Measurements from ENCODE around the gene CDH3. TPM values are rescaled to one million over a fixed set of nuclear protein-coding genes. Genes with fewer than 3 reads are reported as not detected.

CDH3 gene
- polyA plus RNA-seq, 1 donor (not counting 4 experiments of a cell fraction or from before 2014, with no cell fraction given) = 366 TPM

GRCh38 chr16:68664297-68664696, 19.2 kb downstream of the CDH3 start:
- Histone ChIP-seq H3K9me1 (ENCODE audit: control insufficient read depth, extremely low read depth, insufficient read depth, low read length) (peaks cover 3% of the 10 kb centered on the region), H3K4me3 (ENCODE audit: control insufficient read depth in 2 of 3, extremely low read depth in 1 of 3, insufficient read depth in 2 of 3, low read depth in 1 of 3, low read length in 3 of 3) (no peak overlapping the region), H3K4me1 (ENCODE audit: control insufficient read depth, extremely low read depth, insufficient read depth, low read length) (peaks cover 82% of the 10 kb centered on the region), H3K9ac (ENCODE audit: control insufficient read depth, extremely low read depth, insufficient read depth, low read length) (peak overlapping the region; percentile 74), H3K4me2 (ENCODE audit: control insufficient read depth, extremely low read depth, insufficient read depth, low read depth, low read length) (peak overlapping the region; percentile 48), H3K79me2 (ENCODE audit: control insufficient read depth, insufficient read depth, low read length) (peaks cover 61% of the 10 kb centered on the region), H4K20me1 (ENCODE audit: control insufficient read depth, extremely low read depth, insufficient read depth, low read length) (no peaks in the 10 kb centered on the region), H3K36me3 (ENCODE audit: control insufficient read depth in 2 of 2, extremely low read depth in 1 of 2, insufficient read depth in 2 of 2, low read length in 2 of 2) (peaks cover 6 to 22% of the 10 kb centered on the region in 2 experiments), H3K27ac (ENCODE audit: control insufficient read depth, insufficient read depth, low read length) (peak overlapping the region; percentile 97), H3K9me3 (ENCODE audit: control insufficient read depth, low read depth, low read length) (no peaks in the 10 kb centered on the region), H3K27me3 (ENCODE audit: control insufficient read depth, extremely low read depth, insufficient read depth, low read length) (no peaks in the 10 kb centered on the region), H2AFZ (ENCODE audit: control insufficient read depth, low read length) (no peak overlapping the region)
- DNase-seq (ENCODE audit: low read depth, low spot score) = no peak
- TF ChIP-seq CTCF (optimal IDR thresholded peaks at IDR 0.05 in 1 of 3, IDR thresholded peaks at IDR 0.05 in 1 of 3, conservative IDR thresholded peaks at IDR 0.05 in 1 of 3; ENCODE audit: extremely low read depth in 1 of 3, insufficient read depth in 2 of 3, low read length in 3 of 3) (no peak), EZH2 (IDR thresholded peaks at IDR 0.05; ENCODE audit: low read length) (no peak)
- dilution Hi-C loops (cut with MboI; ENCODE audit: extremely low pct_ligation_motif_present, low sequenced_read_pairs) = no loop called here
- no peak for FAIRE-seq

- H3K36me3 ChIP-seq (ENCODE audit: control insufficient read depth in 2 of 2, extremely low read depth in 1 of 2, insufficient read depth in 2 of 2, low read length in 2 of 2) = peaks cover 7 to 24% of the 10 kb centered on the region in 2 experiments
- H3K4me1 ChIP-seq (ENCODE audit: control insufficient read depth, extremely low read depth, insufficient read depth, low read length) = peaks cover 74% of the 10 kb centered on the region
- H3K27me3 ChIP-seq (ENCODE audit: control insufficient read depth, extremely low read depth, insufficient read depth, low read length) = no peaks in the 10 kb centered on the region
- TF ChIP-seq CTCF (optimal IDR thresholded peaks at IDR 0.05 in 1 of 3, IDR thresholded peaks at IDR 0.05 in 1 of 3, conservative IDR thresholded peaks at IDR 0.05 in 1 of 3; ENCODE audit: extremely low read depth in 1 of 3, insufficient read depth in 2 of 3, low read length in 3 of 3) (no peak), EZH2 (IDR thresholded peaks at IDR 0.05; ENCODE audit: low read length) (no peak)
- FAIRE-seq (peak; percentile 100), DNase-seq (ENCODE audit: low read depth, low spot score) (peak; percentile 82)
- dilution Hi-C loops (cut with MboI; ENCODE audit: extremely low pct_ligation_motif_present, low sequenced_read_pairs) = no loop called here
- no peaks in the 10 kb centered on the region for H3K9me3 ChIP-seq (ENCODE audit: control insufficient read depth, low read depth, low read length)
- peak overlapping the region; percentile 97 for H3K27ac ChIP-seq (ENCODE audit: control insufficient read depth, insufficient read depth, low read length)
- no peak overlapping the region for H2AFZ ChIP-seq (ENCODE audit: control insufficient read depth, low read length)
- peak overlapping the region; percentile 63 for H3K4me2 ChIP-seq (ENCODE audit: control insufficient read depth, extremely low read depth, insufficient read depth, low read depth, low read length)
- no peaks in the 10 kb centered on the region for H4K20me1 ChIP-seq (ENCODE audit: control insufficient read depth, extremely low read depth, insufficient read depth, low read length)
- H3K9ac ChIP-seq (ENCODE audit: control insufficient read depth, extremely low read depth, insufficient read depth, low read length) = peak overlapping the region; percentile 74
- no peak overlapping the region for H3K4me3 ChIP-seq (ENCODE audit: control insufficient read depth in 2 of 3, extremely low read depth in 1 of 3, insufficient read depth in 2 of 3, low read depth in 1 of 3, low read length in 3 of 3)
- H3K79me2 ChIP-seq (ENCODE audit: control insufficient read depth, insufficient read depth, low read length) = peaks cover 62% of the 10 kb centered on the region
- H3K9me1 ChIP-seq (ENCODE audit: control insufficient read depth, extremely low read depth, insufficient read depth, low read length) = peaks cover 3% of the 10 kb centered on the region
Measured at GRCh38 chr16:68665501-68665900, 20.4 kb downstream of the CDH3 start.

Measured in keratinocyte (primary cell).